ENCODE measurements around the gene FRA10AC1. TPM values are rescaled to one million over a fixed set of nuclear protein-coding genes. Genes with fewer than 3 reads are reported as not detected.

FRA10AC1 gene
- total RNA-seq, 1 experiment from 2014 or later: 12.4 TPM

- Histone ChIP-seq H3K23me2 (ENCODE audit: insufficient read length, low read depth, low read length, poor library complexity, severe bottlenecking) (no peaks in the 10 kb centered on the region), H3K56ac (ENCODE audit: insufficient read length, low read depth, low read length) (no peak overlapping the region), H2BK15ac (ENCODE audit: low read depth, low read length) (no peak overlapping the region), H2BK12ac (ENCODE audit: insufficient read length, low read depth, low read length) (no peak overlapping the region), H3K9me3 (ENCODE audit: control insufficient read depth, low read depth, low read length) (no peaks in the 10 kb centered on the region), H3K9ac (ENCODE audit: extremely low read depth, insufficient read length, low read length) (no peak overlapping the region), H2BK20ac (ENCODE audit: low read depth, low read length, poor library complexity, severe bottlenecking) (no peak overlapping the region), H4K91ac (ENCODE audit: insufficient read length, low read depth, low read length) (no peak overlapping the region), H3K14ac (ENCODE audit: insufficient read depth, low read length) (no peak overlapping the region), H3K18ac (ENCODE audit: insufficient read length, low read depth, low read length) (no peak overlapping the region), H4K20me1 (ENCODE audit: control insufficient read depth, insufficient read depth, insufficient read length) (no peaks in the 10 kb centered on the region), H2BK5ac (ENCODE audit: insufficient read length, low read length) (no peak overlapping the region), H3K27ac (ENCODE audit: insufficient read length, low read depth, low read length) (no peak overlapping the region), H3K23ac (ENCODE audit: insufficient read length, low read depth, low read length) (no peak overlapping the region), H4K8ac (replicated peaks; ENCODE audit: insufficient read length, low read depth, low read length) (no peak overlapping the region), H3K79me1 (ENCODE audit: insufficient read depth, low read depth, low read length, poor library complexity, severe bottlenecking) (no peaks in the 10 kb centered on the region), H2AK5ac (ENCODE audit: insufficient read length, low read length) (no peak overlapping the region), H3T11ph (ENCODE audit: low read length) (no peak overlapping the region), H3K4me2 (ENCODE audit: insufficient read depth, insufficient read length, low read length) (no peak overlapping the region), H3K4me1 (ENCODE audit: insufficient read depth, low read length) (no peaks in the 10 kb centered on the region), H4K5ac (ENCODE audit: insufficient read length, low read depth, low read length) (no peak overlapping the region), H2AFZ (ENCODE audit: low read length) (no peak overlapping the region), H3K4ac (ENCODE audit: low read depth, low read length) (no peak overlapping the region), H3K27me3 (ENCODE audit: insufficient read depth, low read length) (no peaks in the 10 kb centered on the region), H2BK120ac (ENCODE audit: low read depth, low read length, poor library complexity, severe bottlenecking) (no peak overlapping the region), H3K79me2 (ENCODE audit: insufficient read depth, low read length) (no peaks in the 10 kb centered on the region)
- Mint-ChIP-seq H3K4me1 (no peaks in the 10 kb centered on the region), H3K27me3 (ENCODE audit: low read depth) (no peaks in the 10 kb centered on the region), H3K9me3 (no peaks in the 10 kb centered on the region), H3K27ac (no peak overlapping the region), H3K36me3 (ENCODE audit: insufficient read depth in 1 of 3, low read depth in 3 of 3) (peaks cover 2 to 29% (median 11%) of the 10 kb centered on the region in 3 experiments; a peak in 5 of 7 replicates), H3K4me3 (no peak overlapping the region)
- TF ChIP-seq CTCF (conservative IDR thresholded peaks at IDR 0.05): no peak
- no CpG with 5 or more reads among the region's 2 CpGs for WGBS (ENCODE audit: extremely low coverage, insufficient read length, low lambda C conversion rate)
- DNase-seq: no peak
These were observed 28.6 kb downstream of the FRA10AC1 start for GRCh38 chr10:93673791-93674190.
